GM19397 (cell line): ENCODE data around the gene ROCK2.
"Not testable (repeated sequence)": the region's sequence is repeated elsewhere in the genome, so short reads cannot be mapped to it uniquely, and the experiment has no call there.

Source experiments
- ATAC-seq: cut with Tn5 transposase; IDR thresholded peaks from one replicate; pipeline ENCODE4 v1.9.1; 2021; ENCODE audit warnings: mild to moderate bottlenecking, moderate library complexity; ENCODE audit not compliant: unreplicated experiment

The ROCK2 gene

GRCh38 chr2:11196246-11196645 is 148.2 kb downstream of the ROCK2 start:
- no peak for ATAC-seq

GRCh38 chr2:11187731-11188130 is 156.7 kb downstream of the ROCK2 start:
- ATAC-seq = no peak

GRCh38 chr2:11187083-11187619 is 157.3 kb downstream of the ROCK2 start:
- ATAC-seq = no peak

- ATAC-seq = no peak
Measured at GRCh38 chr2:11186145-11186544, 158.3 kb downstream of the ROCK2 start.

GRCh38 chr2:11182951-11183350 is 161.5 kb downstream of the ROCK2 start:
- ATAC-seq = no peak

- no peak for ATAC-seq
Measured at GRCh38 chr2:11180653-11181052, 163.8 kb downstream of the ROCK2 start.

- ATAC-seq = no peak
Measured at GRCh38 chr2:11179899-11180298, 164.5 kb downstream of the ROCK2 start.

GRCh38 chr2:11179196-11179595 is 165.2 kb downstream of the ROCK2 start:
- no peak for ATAC-seq

- no peak for ATAC-seq
Measured at GRCh38 chr2:11177871-11178690, 166.4 kb downstream of the ROCK2 start.

GRCh38 chr2:11175293-11175795 is 169.1 kb downstream of the ROCK2 start:
- ATAC-seq = no peak

GRCh38 chr2:11174222-11174621 is 170.2 kb downstream of the ROCK2 start:
- ATAC-seq = no peak

GRCh38 chr2:11169333-11169732 is 175.1 kb downstream of the ROCK2 start:
- ATAC-seq = no peak

- ATAC-seq = no peak
Measured at GRCh38 chr2:11168488-11168887, 175.9 kb downstream of the ROCK2 start.

- no peak for ATAC-seq
Measured at GRCh38 chr2:11166476-11166875, 178.0 kb downstream of the ROCK2 start.

GRCh38 chr2:11165046-11165445 is 179.4 kb downstream of the ROCK2 start:
- ATAC-seq = not testable (repeated sequence)

- ATAC-seq = no peak
Measured at GRCh38 chr2:11163439-11164317, 180.8 kb downstream of the ROCK2 start.

- no peak for ATAC-seq
Measured at GRCh38 chr2:11161747-11162146, 182.7 kb downstream of the ROCK2 start.

- ATAC-seq = no peak
Measured at GRCh38 chr2:11160731-11161455, 183.5 kb downstream of the ROCK2 start.

GRCh38 chr2:11160256-11160655 is 184.2 kb downstream of the ROCK2 start:
- ATAC-seq = no peak

- ATAC-seq = no peak
Measured at GRCh38 chr2:11159574-11160170, 184.8 kb downstream of the ROCK2 start.
